ENCODE measurements around the gene NRARP. TPM values are rescaled to one million over a fixed set of nuclear protein-coding genes. Genes with fewer than 3 reads are reported as not detected.

Gene NRARP
- total RNA-seq, 2 experiments from 2014 or later, result 1.2 to 1.7 TPM

DNA sequence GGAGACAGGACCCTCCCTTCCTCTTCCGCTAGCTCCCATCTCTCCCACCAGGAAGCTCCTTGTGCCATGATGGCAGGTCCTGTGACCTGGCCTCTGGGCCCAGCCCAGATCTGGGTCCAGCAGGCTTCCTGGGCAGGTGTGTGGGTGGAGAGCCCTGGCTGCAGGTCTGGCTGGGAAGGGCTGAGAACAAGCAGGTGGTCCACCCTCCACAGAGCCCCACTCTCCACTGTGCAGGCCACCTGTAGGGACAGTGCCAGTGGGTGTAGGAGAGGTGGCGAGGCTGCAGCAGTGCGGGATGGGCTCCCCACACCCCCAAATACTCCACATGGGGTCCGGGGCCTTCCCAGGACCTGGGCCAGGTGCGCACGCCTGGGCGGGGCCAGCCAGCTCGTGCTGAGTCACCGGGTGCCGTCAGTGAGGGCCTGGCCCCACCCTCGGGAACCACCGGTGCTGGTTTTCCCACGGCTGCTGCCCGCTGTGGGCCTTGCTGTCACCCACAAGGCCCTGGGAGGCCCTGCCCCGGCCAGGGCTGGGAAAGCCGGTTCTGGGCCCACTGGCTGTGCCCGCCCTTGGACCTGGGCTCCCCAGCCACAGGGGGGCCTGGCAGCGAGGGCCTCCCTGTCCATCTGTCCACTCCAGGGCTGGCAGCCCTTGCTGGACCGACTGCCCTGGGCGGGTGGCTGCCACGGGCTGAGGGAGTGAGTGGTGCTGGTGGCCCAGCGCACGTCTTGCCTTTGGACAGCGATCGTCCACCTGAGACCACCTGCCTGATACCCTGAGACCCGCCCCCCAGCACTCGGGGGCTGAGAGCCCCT is 9.3 kb upstream of the NRARP start:
- H3K4me1 Mint-ChIP-seq, result peaks cover 2% of the 10 kb centered on the region
- no peak overlapping the region for H3K4me3 Mint-ChIP-seq
- DNase-seq, result peak; percentile 47
- H3K36me3 Mint-ChIP-seq, result no peaks in the 10 kb centered on the region
- no peaks in the 10 kb centered on the region for H3K9me3 Mint-ChIP-seq
- H3K27ac Mint-ChIP-seq, result no peak overlapping the region
- no peaks in the 10 kb centered on the region for H3K27me3 Mint-ChIP-seq
- no peak for ATAC-seq (ENCODE audit: low read depth)
- POLR2A ChIA-PET, result interaction anchor here (0.5 to 1.4 kb wide), 2 partner anchors 9 to 321 kb away, joined by 3 to 4 read pairs; no protein-coding TSS in a partner anchor

DNA sequence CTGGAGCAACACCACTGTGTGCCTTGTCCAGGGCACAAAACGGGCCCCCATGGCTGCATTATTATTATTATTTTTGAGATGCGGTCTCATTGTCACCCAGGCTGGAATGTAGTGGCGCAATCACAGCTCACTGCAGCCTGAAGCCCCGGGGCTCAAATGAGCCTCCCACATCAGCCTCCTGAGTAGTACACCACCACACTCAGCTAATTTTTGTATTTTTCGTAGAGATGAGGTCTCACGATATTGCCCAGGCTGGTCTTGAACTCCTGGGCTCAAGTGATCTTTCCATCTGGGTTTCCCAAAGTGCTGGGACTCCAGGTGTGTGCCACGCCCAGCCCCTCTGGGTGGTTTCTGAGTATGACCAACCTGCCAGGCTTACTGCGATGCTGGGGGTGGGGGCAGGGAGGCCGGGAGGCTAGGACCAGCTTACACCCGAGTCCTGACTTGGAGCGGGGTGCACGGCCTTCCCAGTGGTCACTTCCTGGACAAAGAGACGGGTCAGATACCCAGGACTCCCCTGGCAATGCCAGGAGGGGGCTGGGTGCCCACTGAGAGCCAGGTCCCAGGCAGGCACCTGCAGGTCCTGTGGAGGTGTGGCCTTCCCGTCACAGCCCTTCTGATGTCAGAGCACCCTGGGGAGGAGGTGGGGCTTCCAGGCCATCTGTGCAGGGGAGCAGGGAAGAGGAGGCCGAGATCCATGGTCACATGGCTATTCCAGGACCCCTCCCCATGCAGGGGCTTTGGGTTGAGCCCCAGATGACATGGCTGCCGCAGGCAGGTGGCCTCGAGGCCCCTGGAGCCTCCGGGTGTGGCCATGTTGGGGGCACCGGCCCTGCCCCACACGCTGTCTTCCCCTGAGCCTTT is 8.3 kb upstream of the NRARP start:
- Mint-ChIP-seq H3K4me3 (no peak overlapping the region), H3K27me3 (no peaks in the 10 kb centered on the region), H3K4me1 (peaks cover 2% of the 10 kb centered on the region), H3K36me3 (no peaks in the 10 kb centered on the region), H3K9me3 (no peaks in the 10 kb centered on the region), H3K27ac (no peak overlapping the region)
- DNase-seq (peak; percentile 33), ATAC-seq (ENCODE audit: low read depth) (no peak)
- POLR2A ChIA-PET, result interaction anchor here (0.7 to 1.4 kb wide), 2 partner anchors 10 to 94 kb away, joined by 3 to 4 read pairs; no protein-coding TSS in a partner anchor

DNA sequence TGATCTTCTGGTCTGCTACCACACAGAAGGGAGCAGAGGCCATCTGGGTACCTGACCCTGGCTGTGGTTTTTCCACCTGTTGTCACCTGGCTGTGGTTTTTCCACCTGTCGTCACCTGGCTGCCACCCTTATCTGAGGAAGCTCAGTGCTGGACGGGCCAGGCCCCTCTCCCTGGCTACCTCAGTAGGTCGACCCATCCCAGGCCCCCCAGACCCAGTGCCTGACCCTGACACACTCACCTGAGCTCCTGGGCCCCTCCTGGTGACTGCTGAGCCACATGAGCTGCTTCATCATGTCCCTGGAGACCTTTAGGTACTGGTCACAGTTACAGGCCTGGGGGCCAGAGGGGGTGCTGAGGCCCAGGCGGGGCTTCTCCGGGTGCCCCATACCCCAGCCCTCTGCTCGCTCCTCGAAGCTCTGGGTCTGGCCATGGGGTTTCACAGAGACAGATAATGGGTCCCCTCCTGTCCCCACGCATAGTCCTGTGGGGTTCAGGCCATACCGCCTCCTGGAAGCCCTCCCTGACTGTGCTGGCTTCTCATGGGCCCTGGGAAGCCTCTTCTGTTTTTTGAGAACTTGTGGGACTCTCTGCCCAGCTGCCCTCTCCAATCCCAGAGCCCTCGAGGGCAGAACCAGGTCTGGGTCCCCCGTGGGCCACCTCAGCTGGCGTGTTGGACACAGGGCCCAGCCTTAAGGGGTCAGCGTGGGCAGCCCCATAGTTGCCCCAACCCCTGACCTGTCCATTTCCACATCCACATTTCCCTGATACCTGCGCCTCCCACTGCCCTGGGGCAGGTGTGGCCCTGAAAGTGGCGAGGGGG is 7.5 kb upstream of the NRARP start:
- Mint-ChIP-seq H3K4me1 (peaks cover 4% of the 10 kb centered on the region), H3K36me3 (no peaks in the 10 kb centered on the region), H3K27ac (no peak overlapping the region), H3K27me3 (no peaks in the 10 kb centered on the region), H3K4me3 (no peak overlapping the region), H3K9me3 (no peaks in the 10 kb centered on the region)
- ATAC-seq (ENCODE audit: low read depth), result no peak
- peak; percentile 31 for DNase-seq
- POLR2A ChIA-PET, result interaction anchor here (1.4 kb wide), 2 partner anchors 11 kb away, joined by 4 to 9 read pairs; no protein-coding TSS in a partner anchor

DNA sequence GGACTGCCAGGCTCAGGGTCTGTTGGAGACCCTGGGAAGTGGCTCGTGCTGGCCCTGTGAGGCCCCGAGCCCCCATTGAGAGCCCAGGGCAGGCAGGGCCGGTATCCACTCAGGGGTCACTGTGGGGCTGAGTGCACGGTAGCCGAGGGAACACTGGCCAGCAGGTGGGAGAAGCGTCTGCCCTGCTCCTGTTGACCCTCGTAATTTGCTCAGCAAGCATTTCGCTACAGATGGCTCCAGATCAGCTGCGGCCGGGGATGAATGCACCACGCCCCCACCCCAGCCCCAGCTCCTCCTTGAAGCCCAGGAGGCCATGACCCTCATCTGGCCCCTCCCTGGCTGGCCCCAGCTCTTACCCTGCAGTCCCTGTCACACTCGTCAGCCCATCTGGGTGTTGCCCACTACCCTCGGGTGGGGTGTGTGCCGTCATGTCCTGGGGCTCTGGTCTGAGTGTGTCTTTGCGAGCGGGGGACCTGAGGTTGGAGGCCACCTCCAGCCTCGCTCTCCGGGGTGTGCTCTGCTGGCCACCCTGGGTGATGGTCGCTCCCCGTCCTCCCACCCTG is 6.1 kb upstream of the NRARP start:
- Mint-ChIP-seq H3K36me3 (no peaks in the 10 kb centered on the region), H3K27ac (no peak overlapping the region), H3K27me3 (no peaks in the 10 kb centered on the region), H3K4me3 (no peak overlapping the region), H3K4me1 (peaks cover 4% of the 10 kb centered on the region), H3K9me3 (no peaks in the 10 kb centered on the region)
- DNase-seq, result peak; percentile 30
- no peak for ATAC-seq (ENCODE audit: low read depth)
- POLR2A ChIA-PET, result interaction anchor here (1.4 kb wide), 1 partner anchor 12 kb away, joined by 9 read pairs; no protein-coding TSS in a partner anchor

DNA sequence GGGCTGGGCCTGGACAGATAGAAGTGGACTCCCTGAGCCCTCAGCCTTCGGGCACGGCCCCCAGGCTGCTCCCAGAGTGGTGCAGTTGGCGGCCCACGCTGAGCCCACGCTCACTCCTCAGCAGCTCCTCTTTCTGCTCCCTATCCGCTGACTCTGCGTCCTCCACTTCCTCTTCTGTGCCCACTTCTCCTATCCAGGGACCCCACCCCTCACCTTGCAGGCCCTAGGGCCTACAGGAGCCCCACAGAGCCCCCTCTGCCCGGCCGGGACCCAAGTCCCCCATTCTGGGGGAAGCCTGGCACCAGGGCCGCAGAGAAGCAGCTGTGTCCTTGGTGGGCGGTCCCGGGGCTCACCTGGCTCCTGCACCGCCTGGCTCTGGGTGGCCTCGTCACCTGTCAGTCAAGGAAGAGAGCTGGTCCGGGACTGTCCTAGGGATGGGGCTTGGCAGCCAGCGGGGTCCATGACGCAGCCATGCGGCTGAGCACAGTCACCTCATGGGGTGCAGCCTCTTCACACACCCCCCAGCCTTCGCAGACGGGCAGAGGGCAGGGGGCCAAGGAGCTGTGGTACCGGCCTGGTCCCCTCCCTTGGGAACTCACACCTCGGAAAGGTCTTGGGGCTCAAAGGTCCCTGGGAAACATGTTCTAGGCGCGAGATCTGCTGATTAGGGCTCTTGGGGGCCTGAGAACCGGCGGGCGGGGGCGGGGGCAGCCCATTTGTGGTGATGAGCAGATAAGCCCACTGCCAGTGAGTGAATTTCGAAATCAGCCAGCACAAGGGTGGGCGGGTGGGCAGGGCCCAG is 5.4 kb upstream of the NRARP start:
- Mint-ChIP-seq H3K9me3 (no peaks in the 10 kb centered on the region), H3K36me3 (no peaks in the 10 kb centered on the region), H3K4me1 (peaks cover 4% of the 10 kb centered on the region), H3K27me3 (no peaks in the 10 kb centered on the region), H3K4me3 (no peak overlapping the region), H3K27ac (no peak overlapping the region)
- POLR2A ChIA-PET, result interaction anchor here (1.7 kb wide), 1 partner anchor 13 kb away, joined by 8 read pairs; no protein-coding TSS in a partner anchor
- DNase-seq (peak; percentile 40), ATAC-seq (ENCODE audit: low read depth) (no peak)

DNA sequence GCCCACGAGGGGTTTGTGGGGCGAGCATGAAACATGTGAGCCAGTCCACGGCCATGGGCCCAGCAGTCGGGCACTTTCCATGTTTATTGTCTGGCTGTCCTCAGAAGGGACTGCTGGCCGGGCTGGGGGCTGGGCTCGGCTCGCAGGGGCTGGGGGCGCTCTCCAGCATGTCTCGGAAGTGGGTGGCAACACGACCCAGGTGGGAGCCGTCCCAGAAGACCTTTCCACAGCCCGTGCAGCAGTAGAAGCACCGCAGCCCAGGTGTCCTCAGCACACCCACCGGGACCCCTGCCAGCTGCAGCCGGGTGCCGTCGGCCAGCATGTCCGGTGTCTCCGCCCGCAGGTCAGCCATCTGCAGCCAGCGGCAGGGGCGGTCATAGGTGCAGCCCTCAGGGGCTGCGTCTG is 4.8 kb upstream of the NRARP start:
- Mint-ChIP-seq H3K9me3 (no peaks in the 10 kb centered on the region), H3K27ac (peak overlapping the region; percentile 42), H3K36me3 (no peaks in the 10 kb centered on the region), H3K4me1 (peaks cover 4% of the 10 kb centered on the region), H3K27me3 (no peaks in the 10 kb centered on the region), H3K4me3 (no peak overlapping the region)
- no peak for ATAC-seq (ENCODE audit: low read depth)
- DNase-seq, result peak; percentile 39
- POLR2A ChIA-PET, result interaction anchor here (1.1 to 1.7 kb wide), 2 partner anchors 10 to 14 kb away, joined by 8 to 16 read pairs; no protein-coding TSS in a partner anchor

DNA sequence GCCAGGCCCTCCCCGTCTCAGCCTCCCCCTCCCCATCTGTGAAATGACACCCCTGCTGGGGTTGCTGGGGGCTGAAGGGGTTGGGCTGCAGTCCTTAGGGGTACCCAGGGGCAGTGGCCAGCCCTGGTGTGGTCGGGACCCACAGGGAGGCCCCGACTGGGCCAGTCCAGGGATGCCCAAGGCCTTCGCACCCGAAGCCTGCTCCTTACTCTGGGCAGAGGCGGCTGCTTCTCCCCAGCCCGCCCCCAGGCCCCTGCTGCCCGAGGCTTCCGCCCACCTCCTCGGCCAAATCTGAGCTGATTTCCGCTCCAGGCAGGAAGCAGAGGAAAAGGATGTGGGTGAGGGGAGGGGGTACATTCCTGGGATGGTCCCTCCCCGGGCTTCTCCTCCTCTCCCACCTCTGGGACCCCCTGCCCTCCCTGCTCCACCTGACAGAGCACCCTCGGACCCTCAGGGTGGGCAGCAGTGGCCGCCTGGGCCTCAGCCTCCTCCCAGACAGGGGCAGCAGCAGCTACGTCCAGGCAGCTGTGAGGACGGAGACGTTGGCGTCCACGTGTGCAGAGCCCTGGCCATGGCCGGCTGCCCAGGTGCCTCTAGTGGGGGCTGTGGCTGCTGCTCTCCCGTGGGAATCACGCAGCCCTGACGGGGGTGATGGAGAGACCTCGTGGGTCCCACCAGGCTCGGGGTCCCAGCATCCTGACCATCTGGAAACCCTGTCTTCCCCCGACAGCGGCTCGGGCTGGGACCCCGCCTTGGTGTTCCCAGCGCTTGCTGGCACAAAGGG is 4.2 kb upstream of the NRARP start:
- peak; percentile 5 for ATAC-seq (ENCODE audit: low read depth)
- peaks cover 4% of the 10 kb centered on the region for H3K4me1 Mint-ChIP-seq
- no peaks in the 10 kb centered on the region for H3K9me3 Mint-ChIP-seq
- H3K4me3 Mint-ChIP-seq, result peak overlapping the region; percentile 37
- POLR2A ChIA-PET, result interaction anchor here (1.1 to 1.7 kb wide), 2 partner anchors 10 to 14 kb away, joined by 8 to 16 read pairs; no protein-coding TSS in a partner anchor
- no peaks in the 10 kb centered on the region for H3K36me3 Mint-ChIP-seq
- peak overlapping the region; percentile 42 for H3K27ac Mint-ChIP-seq
- H3K27me3 Mint-ChIP-seq, result peaks cover 3% of the 10 kb centered on the region
- no peak for DNase-seq

DNA sequence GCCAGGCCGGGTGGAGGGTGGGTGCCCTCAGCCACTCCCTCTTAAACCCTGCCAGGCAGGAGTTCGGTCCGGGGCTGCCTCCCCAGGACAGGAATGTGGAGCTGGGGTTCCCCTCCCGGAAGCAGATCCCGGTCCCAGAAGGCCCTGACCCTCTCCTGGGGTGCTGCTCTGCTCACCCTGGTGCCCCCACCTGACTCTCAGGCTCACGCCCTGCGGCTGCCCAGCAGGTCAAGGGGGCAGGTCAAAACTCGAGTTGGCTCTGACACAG is 3.7 kb upstream of the NRARP start:
- Mint-ChIP-seq H3K9me3 (no peaks in the 10 kb centered on the region), H3K36me3 (no peaks in the 10 kb centered on the region), H3K27ac (peak overlapping the region; percentile 85), H3K27me3 (peaks cover 4% of the 10 kb centered on the region), H3K4me1 (peaks cover 5% of the 10 kb centered on the region), H3K4me3 (peak overlapping the region; percentile 37)
- no peak for DNase-seq
- POLR2A ChIA-PET, result interaction anchor here (1.1 to 1.7 kb wide), 2 partner anchors 11 to 15 kb away, joined by 8 to 16 read pairs; no protein-coding TSS in a partner anchor
- no peak for ATAC-seq (ENCODE audit: low read depth)

DNA sequence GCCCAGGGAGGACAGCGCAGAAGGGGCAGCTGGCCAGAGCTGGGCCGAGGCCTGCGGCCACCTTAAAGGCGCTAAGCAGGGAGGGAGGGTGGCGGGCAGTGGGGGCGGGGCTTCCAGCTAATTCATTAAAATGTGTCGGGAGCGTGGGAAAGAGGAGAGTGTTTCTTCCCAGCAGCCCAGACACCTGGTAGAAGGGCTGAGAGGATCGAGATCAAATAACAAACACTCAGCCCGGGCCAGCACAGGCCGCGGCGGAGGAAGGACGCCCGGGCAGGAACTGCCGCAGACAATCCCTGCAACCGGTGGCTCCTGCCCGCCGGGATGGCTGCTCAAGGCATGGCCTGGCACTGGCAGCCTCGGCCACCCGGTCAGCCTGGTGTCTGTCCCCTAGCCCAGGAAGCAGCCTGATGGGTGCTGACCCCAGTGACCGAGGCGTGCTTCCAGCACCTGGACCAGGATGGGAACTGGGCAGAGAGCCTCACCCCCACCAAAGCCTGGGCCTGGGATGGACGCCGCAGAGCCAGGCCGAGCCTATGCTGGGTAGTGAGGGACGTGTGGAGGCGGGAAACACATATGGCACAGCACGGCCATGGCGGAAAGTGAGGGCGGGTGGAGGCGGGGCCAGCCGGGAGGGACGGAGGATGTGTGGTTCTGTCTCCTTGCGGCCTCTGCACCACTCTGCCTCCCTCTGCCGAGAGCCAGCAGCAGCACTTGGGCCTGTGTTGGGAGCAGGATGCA is 3.2 kb upstream of the NRARP start:
- DNase-seq (peak; percentile 79), ATAC-seq (ENCODE audit: low read depth) (peak; percentile 80)
- Mint-ChIP-seq H3K9me3 (no peaks in the 10 kb centered on the region), H3K4me1 (peaks cover 6% of the 10 kb centered on the region), H3K4me3 (peak overlapping the region; percentile 37), H3K36me3 (no peaks in the 10 kb centered on the region), H3K27me3 (peaks cover 9% of the 10 kb centered on the region), H3K27ac (peak overlapping the region; percentile 85)
- POLR2A ChIA-PET, result interaction anchor here (1.7 to 2.1 kb wide), 3 partner anchors 15 to 19 kb away, joined by 4 to 8 read pairs (median 7); no protein-coding TSS in a partner anchor

DNA sequence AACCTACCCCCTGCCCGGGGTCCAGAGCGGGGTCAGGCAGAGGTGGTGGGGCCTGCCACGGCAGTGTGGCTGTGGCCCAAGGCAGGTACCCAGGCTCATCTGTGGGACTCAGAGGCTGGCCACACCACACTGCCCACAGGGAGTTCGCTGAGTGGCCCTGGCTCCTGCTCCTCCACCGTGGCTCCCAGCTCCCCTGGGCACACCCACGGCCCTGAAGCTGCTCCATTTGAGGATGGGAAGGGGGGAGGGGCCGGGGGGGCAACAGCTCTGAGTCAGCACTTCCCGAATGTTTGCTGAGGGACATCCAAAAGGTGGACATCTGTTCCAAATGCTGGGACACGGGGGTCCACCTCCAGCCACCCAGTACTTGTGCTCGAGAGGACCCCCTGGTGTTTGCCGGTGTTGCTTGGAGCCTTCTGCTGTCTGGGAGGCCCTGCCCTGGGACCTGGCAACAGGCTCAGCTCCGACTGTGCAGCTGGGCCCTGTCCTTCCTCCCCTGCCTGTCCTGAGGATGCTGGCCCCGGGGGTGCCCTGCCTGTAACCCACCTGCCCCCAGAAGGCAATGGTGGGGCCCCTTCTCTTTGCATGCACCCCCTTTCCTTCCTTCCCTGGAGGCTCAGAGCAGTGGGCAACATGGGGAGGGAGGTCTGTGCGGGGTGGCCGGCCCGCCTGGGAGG is 2.5 kb upstream of the NRARP start:
- Mint-ChIP-seq H3K36me3 (no peaks in the 10 kb centered on the region), H3K4me1 (peaks cover 8% of the 10 kb centered on the region), H3K9me3 (no peaks in the 10 kb centered on the region), H3K27ac (no peak overlapping the region), H3K4me3 (no peak overlapping the region), H3K27me3 (peaks cover 15% of the 10 kb centered on the region)
- POLR2A ChIA-PET, result interaction anchor here (1.9 to 2.1 kb wide), 2 partner anchors 16 to 20 kb away, joined by 4 to 7 read pairs; no protein-coding TSS in a partner anchor
- DNase-seq (peak; percentile 37), ATAC-seq (ENCODE audit: low read depth) (no peak)

Measured in activated naive CD8-positive, alpha-beta T cell treated with anti-CD3 and anti-CD28 coated beads, Interleukin-2, amount 10 ng/mL, durations not matched to agents 7 days and 5 days (primary cell).